ENCODE data around the gene RNU6-7.

Gene RNU6-7

GRCh38 chr14:32201816-32202490 lies at the start of gene RNU6-7:
RNU6-7 (plus strand) TSS chr14:32202045.
- Histone ChIP-seq H3K4me1 (ENCODE audit: low read length) (peaks cover 36% of the 10 kb centered on the region), H3K79me2 (ENCODE audit: low read length) (no peaks in the 10 kb centered on the region), H3K27ac (ENCODE audit: low read length) (peak within 1 kb of the TSS; percentile 55), H3K9ac (ENCODE audit: low read length) (peak within 1 kb of the TSS; percentile 80), H3K27me3 (ENCODE audit: low read depth, low read length) (peaks cover 13% of the 10 kb centered on the region; the same call in 1 of the 2 replicates), H3K4me3 (ENCODE audit: low read length) (peak within 1 kb of the TSS; percentile 97), H4K20me1 (ENCODE audit: insufficient read depth, low read length) (peaks cover 8% of the 10 kb centered on the region; the same call in 1 of the 2 replicates), H3K9me3 (ENCODE audit: insufficient read depth, low read length) (no peaks in the 10 kb centered on the region), H2AFZ (ENCODE audit: low read depth, low read length) (peak within 1 kb of the TSS; percentile 84), H3K36me3 (replicated peaks; ENCODE audit: low read depth, low read length) (no peaks in the 10 kb centered on the region), H3K4me2 (ENCODE audit: low read length) (peak within 1 kb of the TSS; percentile 98)
- TF ChIP-seq EZH2phosphoT487 (IDR thresholded peaks at IDR 0.05; ENCODE audit: low read depth) = no peak
- no peak for TF ChIP-seq CTCF (IDR thresholded peaks at IDR 0.05; ENCODE audit: low read depth, low read length)

GRCh38 chr14:32166029-32166428 lies 35.8 kb upstream of the RNU6-7 start:
- TF ChIP-seq CTCF (IDR thresholded peaks at IDR 0.05; ENCODE audit: low read depth, low read length) = no peak
- no peak for TF ChIP-seq EZH2phosphoT487 (IDR thresholded peaks at IDR 0.05; ENCODE audit: low read depth)
- Histone ChIP-seq H3K4me2 (ENCODE audit: low read length) (0 out of 2 replicates have a peak overlapping the region, but pooled peaks have one; percentile 3), H2AFZ (ENCODE audit: low read depth, low read length) (no peak overlapping the region), H3K79me2 (ENCODE audit: low read length) (no peaks in the 10 kb centered on the region), H3K36me3 (replicated peaks; ENCODE audit: low read depth, low read length) (no peaks in the 10 kb centered on the region), H3K27me3 (ENCODE audit: low read depth, low read length) (no peaks in the 10 kb centered on the region), H3K4me1 (ENCODE audit: low read length) (peaks cover 9% of the 10 kb centered on the region), H4K20me1 (ENCODE audit: insufficient read depth, low read length) (no peaks in the 10 kb centered on the region), H3K4me3 (ENCODE audit: low read length) (no peak overlapping the region), H3K27ac (ENCODE audit: low read length) (no peak overlapping the region), H3K9ac (ENCODE audit: low read length) (no peak overlapping the region), H3K9me3 (ENCODE audit: insufficient read depth, low read length) (no peaks in the 10 kb centered on the region)

- Histone ChIP-seq H3K36me3 (replicated peaks; ENCODE audit: low read depth, low read length) (no peaks in the 10 kb centered on the region), H3K9ac (ENCODE audit: low read length) (no peak overlapping the region), H3K27ac (ENCODE audit: low read length) (no peak overlapping the region), H3K9me3 (ENCODE audit: insufficient read depth, low read length) (no peaks in the 10 kb centered on the region), H4K20me1 (ENCODE audit: insufficient read depth, low read length) (no peaks in the 10 kb centered on the region), H3K27me3 (ENCODE audit: low read depth, low read length) (no peaks in the 10 kb centered on the region), H3K4me1 (ENCODE audit: low read length) (peaks cover 9% of the 10 kb centered on the region), H3K4me2 (ENCODE audit: low read length) (no peak overlapping the region), H3K4me3 (ENCODE audit: low read length) (no peak overlapping the region), H2AFZ (ENCODE audit: low read depth, low read length) (no peak overlapping the region), H3K79me2 (ENCODE audit: low read length) (no peaks in the 10 kb centered on the region)
- no peak for TF ChIP-seq CTCF (IDR thresholded peaks at IDR 0.05; ENCODE audit: low read depth, low read length)
- TF ChIP-seq EZH2phosphoT487 (IDR thresholded peaks at IDR 0.05; ENCODE audit: low read depth) = no peak
Observed at GRCh38 chr14:32166924-32167323, 34.9 kb upstream of the RNU6-7 start.

- Histone ChIP-seq H2AFZ (ENCODE audit: low read depth, low read length) (no peak overlapping the region), H3K4me2 (ENCODE audit: low read length) (no peak overlapping the region), H3K4me1 (ENCODE audit: low read length) (peaks cover 9% of the 10 kb centered on the region), H3K9ac (ENCODE audit: low read length) (no peak overlapping the region), H3K9me3 (ENCODE audit: insufficient read depth, low read length) (no peaks in the 10 kb centered on the region), H3K27ac (ENCODE audit: low read length) (no peak overlapping the region), H3K4me3 (ENCODE audit: low read length) (no peak overlapping the region), H3K27me3 (ENCODE audit: low read depth, low read length) (no peaks in the 10 kb centered on the region), H3K36me3 (replicated peaks; ENCODE audit: low read depth, low read length) (no peaks in the 10 kb centered on the region), H3K79me2 (ENCODE audit: low read length) (no peaks in the 10 kb centered on the region), H4K20me1 (ENCODE audit: insufficient read depth, low read length) (no peaks in the 10 kb centered on the region)
- no peak for TF ChIP-seq CTCF (IDR thresholded peaks at IDR 0.05; ENCODE audit: low read depth, low read length)
Observed at GRCh38 chr14:32167907-32168306, 33.9 kb upstream of the RNU6-7 start.
